GM21367 (cell line): ENCODE results near the gene SPHK2.
"Not testable (repeated sequence)": the region's sequence is repeated elsewhere in the genome, so short reads cannot be mapped to it uniquely, and the experiment has no call there.

ENCODE experiments used
- ATAC-seq: cut with Tn5 transposase; IDR thresholded peaks from one replicate; pipeline ENCODE4 v1.9.1; 2021; ENCODE audit not compliant: unreplicated experiment

The SPHK2 gene

DNA sequence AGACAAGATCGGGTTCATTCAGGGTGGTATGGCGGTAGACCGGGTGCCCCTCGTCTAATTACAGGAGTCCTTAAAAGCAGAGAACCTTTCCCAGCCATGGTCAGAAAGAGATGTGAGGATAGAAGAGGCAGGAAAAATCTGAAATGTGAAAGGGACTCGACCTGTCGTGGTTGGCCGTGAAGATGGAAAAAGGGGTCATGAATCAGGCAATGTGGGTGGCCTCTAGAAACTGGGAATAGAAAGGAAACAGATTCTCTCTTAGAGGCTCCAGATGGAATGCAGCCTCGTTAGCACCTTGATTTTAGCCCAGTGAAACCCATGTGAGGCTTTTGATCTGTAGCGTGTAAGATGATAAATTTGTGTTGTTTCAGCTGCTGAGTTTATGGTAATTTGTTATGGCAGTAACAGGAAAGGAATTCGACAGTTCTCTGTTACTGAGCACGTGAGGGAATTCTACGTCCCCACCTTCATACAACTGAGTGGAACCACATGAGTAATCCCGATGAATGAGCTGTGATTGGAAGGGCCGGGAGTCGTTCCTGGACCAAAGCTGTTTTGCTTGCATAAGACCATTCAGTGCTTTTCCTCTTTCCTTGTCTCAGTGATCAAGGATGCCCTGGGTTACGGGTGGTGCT, 37.7 kb downstream of the SPHK2 start:
- ATAC-seq = no peak

GRCh38 chr19:48657828-48658227, 38.5 kb downstream of the SPHK2 start:
- not testable (repeated sequence) for ATAC-seq

- ATAC-seq = no peak
Measured at GRCh38 chr19:48658483-48658882, 39.2 kb downstream of the SPHK2 start.

- ATAC-seq = no peak
Measured at GRCh38 chr19:48659768-48660167, 40.5 kb downstream of the SPHK2 start.

GRCh38 chr19:48660852-48661710, 41.8 kb downstream of the SPHK2 start:
- peak; percentile 59 for ATAC-seq

DNA sequence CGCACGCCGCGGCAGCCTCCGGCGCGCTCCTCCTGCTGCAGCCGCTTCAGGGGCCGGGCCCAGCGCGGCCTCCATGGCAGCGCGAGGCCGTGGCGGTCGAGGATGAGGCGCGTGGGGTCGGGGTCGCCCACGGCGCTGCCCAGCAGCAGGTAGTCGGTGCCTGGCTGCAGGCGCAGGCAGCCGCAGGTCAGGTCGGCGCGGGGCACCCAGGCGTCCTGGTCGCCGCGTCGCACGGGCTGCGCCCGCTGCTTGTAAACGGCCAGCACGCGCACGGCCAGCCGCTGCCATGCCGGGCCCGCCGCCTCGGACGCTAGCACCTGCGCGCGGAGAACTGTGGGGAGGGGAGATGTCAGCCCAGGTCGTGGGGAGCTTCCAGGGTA, 42.4 kb downstream of the SPHK2 start:
- ATAC-seq = no peak

DNA sequence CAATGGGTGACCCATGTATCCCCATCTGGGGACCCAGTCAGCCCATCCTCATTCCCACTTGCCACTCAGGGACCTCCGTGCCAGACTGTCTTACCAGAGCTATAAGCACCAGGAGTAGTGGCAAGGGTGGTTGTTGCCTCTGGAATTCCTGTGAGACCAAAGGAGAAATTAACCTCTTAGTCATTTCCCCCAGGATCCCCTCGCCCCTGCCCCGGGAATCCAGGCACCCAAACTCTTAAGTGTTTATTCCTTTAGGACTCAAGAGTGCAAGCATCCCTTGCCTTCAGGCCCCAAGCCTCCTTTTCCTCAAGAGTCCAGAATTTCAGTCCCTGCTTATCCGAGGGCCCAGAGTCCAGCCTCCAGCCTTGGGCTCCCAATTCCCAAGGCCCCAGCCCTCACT, 44.4 kb downstream of the SPHK2 start:
- no peak for ATAC-seq

DNA sequence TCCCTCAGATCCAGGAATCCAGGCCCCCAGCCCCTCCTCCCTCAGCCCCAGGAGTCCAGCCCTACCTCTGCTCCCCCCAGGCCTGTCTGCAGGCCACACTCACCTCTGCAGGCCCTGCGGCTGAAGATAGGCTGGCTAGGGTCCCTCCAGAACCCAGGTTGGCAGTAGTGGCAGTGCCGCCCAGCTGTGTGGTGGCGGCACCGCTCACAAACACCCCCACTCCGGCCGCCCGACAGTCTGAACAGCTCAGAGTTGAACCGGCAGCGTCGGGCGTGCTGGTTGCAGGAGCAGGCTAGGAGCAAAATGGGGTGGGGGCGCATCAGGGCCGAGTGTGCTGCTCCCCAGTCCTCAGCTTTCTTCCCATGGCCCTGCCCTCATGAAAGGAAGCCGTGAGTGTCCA, 45.2 kb downstream of the SPHK2 start:
- no peak for ATAC-seq

DNA sequence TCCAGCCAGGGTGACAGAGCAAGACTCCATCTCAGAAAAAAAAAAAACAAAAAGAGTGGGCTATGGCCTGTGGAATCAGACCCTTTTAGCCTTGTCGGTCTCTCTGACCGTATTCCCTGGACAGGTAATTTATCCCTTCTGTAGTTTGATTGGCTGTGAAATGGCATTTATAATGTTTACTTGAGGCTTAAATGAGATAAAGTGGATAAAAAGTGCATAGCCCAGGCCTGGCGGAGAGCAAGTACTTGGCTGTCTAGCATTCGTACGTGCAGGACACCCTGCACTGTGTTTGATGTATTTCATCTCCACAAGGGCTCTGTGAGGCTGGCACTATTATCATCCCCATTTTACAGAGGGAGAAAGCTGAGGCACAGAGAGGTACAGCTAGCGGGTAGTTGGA, 46.5 kb downstream of the SPHK2 start:
- ATAC-seq = no peak

GRCh38 chr19:48668332-48668731, 49.0 kb downstream of the SPHK2 start:
- ATAC-seq = no peak

GRCh38 chr19:48668761-48669160, 49.5 kb downstream of the SPHK2 start:
- ATAC-seq = no peak

DNA sequence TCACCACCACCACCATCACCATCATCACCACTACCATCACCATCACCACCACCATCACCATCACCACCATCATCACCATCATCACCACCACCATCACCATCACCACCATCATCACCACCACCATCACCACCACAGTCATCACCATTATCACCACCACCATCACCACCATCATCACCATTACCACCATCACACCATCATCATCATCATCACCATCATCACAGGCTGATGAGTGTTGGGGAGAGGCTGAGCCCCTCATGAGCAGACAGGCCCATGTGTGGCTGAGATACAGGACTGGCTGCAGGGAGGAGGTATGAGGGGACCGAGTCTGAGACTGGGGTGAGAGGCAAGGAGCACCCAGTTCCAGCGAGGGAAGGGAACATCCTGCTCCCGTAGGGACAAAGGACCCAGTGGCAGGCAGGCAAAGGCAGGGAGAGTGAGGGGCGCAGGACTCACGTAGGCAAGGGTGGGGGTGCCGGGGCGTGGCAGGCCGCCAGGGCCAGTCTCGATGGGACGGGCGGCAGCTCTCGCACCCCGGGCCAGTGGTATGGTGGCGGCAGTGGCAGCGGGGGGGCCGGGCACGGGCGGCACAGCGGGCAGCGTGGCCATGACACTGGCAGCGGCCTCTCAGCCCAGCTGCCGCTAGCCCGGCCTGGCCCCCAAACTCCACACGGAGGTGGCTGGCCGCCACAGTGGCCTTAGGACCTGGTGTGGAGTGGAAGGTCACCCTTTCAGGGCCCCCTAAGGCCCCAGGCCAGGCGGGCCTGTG, 50.8 kb downstream of the SPHK2 start:
- no peak for ATAC-seq

DNA sequence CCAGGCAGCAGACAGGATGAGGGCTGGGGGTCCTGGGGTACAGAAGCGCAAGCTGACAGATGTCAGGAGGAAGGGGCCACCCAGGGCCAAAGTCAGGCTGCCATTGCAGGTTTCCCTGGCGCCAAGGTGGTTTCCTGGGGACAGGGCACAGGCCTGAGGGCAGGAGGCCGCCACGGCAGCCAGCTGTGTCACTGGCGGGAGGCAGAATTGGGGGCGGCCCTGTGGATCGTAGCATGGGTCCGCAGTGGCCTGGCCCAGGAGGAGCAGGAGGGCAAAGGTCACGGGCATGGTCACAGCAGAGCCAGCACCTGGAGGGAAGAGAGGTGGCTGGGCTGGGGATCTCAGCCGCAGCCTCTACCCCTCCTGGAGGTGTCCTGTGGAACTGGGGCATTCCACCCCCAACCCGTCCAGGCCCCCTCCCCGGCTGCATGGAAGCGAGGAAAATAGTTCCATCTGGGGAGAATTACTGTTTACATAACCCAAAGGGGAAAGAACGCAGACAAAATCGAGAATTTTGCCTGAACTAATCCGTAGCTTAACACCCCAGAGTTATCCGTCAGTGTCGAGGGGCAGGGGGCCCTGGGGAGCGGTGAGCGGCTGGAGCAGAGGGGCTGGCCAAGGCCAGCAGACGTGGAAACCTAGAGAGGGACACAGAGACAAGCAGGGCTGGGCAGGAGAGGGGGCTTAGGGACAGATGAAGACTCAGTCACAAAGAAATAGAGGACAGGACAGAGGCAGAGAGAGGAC, 51.6 kb downstream of the SPHK2 start:
- no peak for ATAC-seq

DNA sequence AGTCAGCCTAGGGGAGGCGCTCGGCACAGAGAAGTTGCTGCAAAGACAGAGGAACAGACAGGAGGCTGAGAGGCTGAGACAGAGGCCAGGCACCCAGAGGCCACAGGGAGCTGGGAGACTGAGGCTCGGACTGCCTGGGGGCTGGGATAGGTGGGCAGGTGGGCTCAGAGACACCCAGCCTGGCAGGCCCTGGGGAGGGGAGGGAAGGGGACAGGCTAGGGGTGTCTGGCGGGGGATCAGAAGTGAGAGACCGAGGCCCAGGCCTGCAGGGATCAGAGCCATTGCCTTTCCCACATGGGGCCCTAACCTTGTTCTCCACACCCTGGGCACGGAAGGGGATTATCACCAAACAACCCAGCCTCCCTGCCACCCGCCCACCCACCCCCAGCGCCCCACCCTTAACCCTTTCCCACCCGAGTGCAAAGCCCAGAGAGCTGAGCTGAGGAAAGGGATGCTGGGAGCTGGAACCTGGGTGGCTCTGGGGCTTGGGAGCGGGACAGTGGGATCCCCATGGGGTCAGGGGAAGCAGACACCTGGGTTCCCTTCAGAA, 52.2 kb downstream of the SPHK2 start:
- no peak for ATAC-seq

DNA sequence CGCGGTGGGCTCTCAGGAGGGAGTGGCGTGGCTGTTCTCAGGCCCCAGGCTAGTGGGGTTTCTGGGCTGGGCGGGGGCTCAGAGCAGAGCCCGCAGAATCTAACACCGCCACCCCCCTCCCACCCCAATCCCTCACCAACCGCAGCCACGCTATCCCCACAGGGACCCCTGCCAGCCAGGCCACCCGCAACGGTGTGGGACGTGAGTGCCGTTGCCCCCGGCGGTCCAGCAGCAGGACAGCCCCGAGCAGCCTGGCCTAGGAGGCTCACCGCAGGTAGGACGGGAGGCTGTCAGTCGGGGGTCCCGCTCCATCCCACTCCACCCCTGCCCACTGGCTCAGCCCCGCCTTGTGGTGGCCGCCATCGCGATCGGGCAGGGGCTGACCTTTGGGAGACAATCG, 53.7 kb downstream of the SPHK2 start, which contains the start of gene NTN5:
Gene NTN5, minus strand, starts transcription at position 24 of the 400 bp plus-strand sequence. CDS start 2,031 bp downstream, outside the sequence.
- no peak for ATAC-seq

DNA sequence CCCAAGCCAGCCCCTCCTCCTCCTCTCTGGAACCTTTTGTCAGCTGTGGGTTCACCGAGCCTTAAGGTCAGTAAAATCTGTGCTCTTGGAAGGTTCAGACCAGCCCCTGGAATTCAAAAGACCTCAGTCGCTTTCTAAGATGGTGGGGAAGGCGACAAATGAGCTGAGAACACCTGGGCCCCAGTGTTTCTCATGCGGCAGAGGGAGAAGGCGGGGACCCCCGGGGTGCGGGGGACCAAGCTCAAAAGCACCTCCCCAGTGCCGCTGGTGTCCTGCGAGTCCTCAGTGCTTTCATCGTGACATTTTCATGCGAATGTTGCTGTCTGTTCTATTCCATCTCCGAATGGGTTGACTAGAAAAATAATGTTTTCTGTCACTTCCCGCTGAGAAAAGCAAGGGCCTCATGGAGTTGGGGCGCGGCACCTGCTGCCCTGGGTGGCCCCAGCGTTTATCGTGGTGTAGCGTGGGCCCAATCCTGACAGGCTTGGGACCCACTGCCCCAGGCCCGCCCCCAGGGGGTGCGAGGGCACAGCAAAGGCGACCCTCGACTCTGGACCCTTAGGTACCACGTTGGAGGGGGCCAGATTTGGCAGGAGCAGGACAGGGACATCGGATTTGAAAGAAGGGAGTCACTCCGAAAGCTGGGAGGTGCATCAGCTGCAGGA, 54.3 kb downstream of the SPHK2 start:
- ATAC-seq = no peak

DNA sequence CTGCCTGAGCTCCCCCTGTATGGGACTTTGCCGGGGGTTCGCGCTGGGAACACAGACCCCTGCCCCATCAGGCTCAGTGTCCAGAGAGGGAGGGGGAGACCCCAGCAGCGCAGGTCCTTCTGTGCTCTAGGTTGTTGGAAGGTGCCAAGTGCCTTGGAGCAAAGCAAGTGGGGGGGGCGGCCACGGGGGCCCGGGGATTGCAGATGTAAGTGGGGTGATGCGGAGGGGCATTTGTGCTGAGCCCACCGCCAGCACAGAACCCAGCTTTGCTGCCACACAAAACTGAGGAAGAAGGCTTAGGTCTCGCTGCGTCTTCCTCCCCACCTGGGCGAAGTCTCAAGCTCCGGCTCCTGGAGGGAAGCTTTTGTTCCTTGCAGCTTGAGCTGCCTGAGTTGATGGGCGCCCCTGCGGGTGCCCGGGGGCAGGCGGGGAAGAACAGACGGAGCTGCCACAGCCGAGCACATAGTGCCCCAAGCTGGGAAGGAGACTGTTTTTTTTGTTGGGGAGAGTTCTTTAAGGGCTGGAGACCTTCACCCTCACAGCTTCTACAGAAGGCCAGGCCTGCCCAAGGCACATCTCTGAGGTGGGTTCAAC, 55.0 kb downstream of the SPHK2 start:
- no peak for ATAC-seq

DNA sequence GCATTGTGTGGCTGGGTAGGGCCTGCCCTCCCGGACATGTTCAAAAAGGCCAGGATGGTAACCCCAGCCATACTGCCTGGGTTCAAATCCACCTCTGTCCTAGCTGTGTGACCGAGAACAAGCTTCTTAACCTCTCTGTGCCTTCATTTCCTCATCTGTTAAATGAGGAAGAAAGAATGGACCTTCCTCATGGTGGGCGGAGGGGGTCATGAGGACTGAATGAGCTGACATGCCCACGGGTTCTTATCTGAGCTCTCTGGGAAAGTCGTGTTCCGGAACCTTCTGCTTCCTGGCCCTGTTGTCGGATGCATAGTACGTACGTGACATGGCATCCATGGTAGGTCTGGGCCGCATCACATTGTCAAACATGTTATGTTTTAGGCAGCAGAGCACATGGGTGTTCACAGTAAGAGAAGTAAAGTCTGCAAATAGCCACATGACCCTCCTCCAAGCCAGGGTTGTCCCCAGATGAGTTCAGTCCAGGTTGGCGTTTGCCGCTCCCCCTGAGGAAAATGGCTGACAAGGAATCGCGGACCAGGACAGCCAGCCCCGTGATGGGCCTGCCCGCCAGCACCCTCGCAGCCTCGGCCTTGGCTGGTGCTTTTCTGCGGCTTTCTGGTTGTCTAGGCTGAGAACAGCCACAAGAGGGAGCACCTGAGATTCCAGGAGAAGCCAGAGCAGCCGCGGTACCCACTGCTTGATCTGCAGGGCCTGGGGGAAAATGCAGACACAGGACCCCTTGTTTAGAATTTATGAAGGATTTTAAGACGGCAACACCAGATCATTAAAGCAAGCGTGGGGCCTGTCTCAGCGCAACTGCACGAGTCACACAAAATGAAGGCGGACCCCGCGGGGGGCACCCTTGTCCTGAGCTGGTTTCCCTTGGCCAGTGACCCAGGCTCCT, 55.9 kb downstream of the SPHK2 start:
- no peak for ATAC-seq

DNA sequence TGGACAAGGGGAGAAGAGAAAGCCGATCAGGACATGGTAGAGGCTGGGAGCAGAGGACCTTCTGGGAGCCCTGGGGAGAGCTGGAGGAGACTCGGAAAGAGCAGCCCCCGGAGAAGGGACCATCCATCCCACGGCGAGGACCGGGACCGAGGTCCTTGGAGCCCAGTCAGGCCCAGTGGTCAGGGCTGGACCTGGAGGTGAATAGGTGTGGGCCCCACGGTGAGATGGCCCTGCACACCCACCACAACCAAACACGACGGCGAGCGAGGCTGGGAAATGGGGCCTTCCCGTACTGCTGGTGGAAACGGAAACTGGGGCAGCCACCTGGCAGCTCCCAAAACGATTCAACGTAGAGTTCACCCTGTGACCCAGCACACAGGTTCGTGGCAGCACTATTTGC, 57.2 kb downstream of the SPHK2 start:
- no peak for ATAC-seq
